Smooth muscle cell (in vitro differentiated cells): ENCODE data around the gene PLOD3. TPM values are rescaled to one million over a fixed set of nuclear protein-coding genes. Genes with fewer than 3 reads are reported as not detected.

Experiments
- DNase-seq: peaks from one replicate; lab custom pipeline; 2025; ENCODE audit not compliant: unreplicated experiment; lab: John Stamatoyannopoulos, UW
- H2AFZ ChIP-seq: fragments of 200-600 bp; sonication (generic); 2 replicates; pipeline ENCODE4 v1.6.0; 2016; ENCODE audit warnings: antibody characterized with exemption, low read depth, mild to moderate bottlenecking
- H3F3A ChIP-seq: fragments of 200-600 bp; sonication (generic); 2 replicates; pipeline ENCODE4 v1.6.0; 2017; ENCODE audit warnings: antibody characterized with exemption, low read depth
- H3K27ac ChIP-seq: fragments of 200-600 bp; sonication (generic); 2 replicates; pipeline ENCODE4 v1.5.1; 2016; ENCODE audit warnings: low read depth, mild to moderate bottlenecking
- H3K27me3 ChIP-seq: fragments of 200-600 bp; sonication (generic); 2 replicates; pipeline ENCODE4 v1.6.1; 2016; ENCODE audit warnings: low read depth, mild to moderate bottlenecking
- H3K36me3 ChIP-seq: fragments of 200-600 bp; sonication (generic); 2 replicates; pipeline ENCODE4 v1.5.1; 2016; ENCODE audit warnings: low read depth
- H3K4me1 ChIP-seq: fragments of 200-600 bp; sonication (generic); 2 replicates; pipeline ENCODE4 v1.5.1; 2016; ENCODE audit warnings: low read depth
- H3K4me2 ChIP-seq: fragments of 200-600 bp; sonication (generic); 2 replicates; pipeline ENCODE4 v1.6.0; 2016; ENCODE audit warnings: mild to moderate bottlenecking
- H3K4me3 ChIP-seq: fragments of 200-600 bp; sonication (generic); 2 replicates; pipeline ENCODE4 v1.5.1; 2016; ENCODE audit warnings: mild to moderate bottlenecking
- H3K79me2 ChIP-seq: fragments of 200-600 bp; sonication (generic); 2 replicates; pipeline ENCODE4 v1.6.0; 2016; ENCODE audit warnings: low read depth, mild to moderate bottlenecking
- H3K9ac ChIP-seq: fragments of 200-600 bp; sonication (generic); 2 replicates; pipeline ENCODE4 v1.6.0; 2016; ENCODE audit warnings: low read depth
- H3K9me3 ChIP-seq: fragments of 200-600 bp; sonication (generic); replicated peaks from 2 replicates; pipeline ENCODE4 v1.5.1; 2016; ENCODE audit warnings: low read depth
- H4K20me1 ChIP-seq: fragments of 200-600 bp; sonication (generic); 2 replicates; pipeline ENCODE4 v1.6.0; 2016; ENCODE audit warnings: low read depth
- WGBS: methylation state at CpG from one replicate; pipeline ENCODE4 v1.1.7; 2016; ENCODE audit warnings: low lambda C conversion rate; 5-methylcytosine and 5-hydroxymethylcytosine counted together
- polyA plus RNA-seq: library from polyadenylated mRNA; unstranded; fragments of >200 nt; fragmentation: Nextera tagmentation; extraction: Ambion mirVana; gene quantifications from 2 replicates; pipeline ENCODE4 v1.2.1, GENCODE V29; 2016
- total RNA-seq: library from RNA; depleted of rRNA; stranded (reverse); fragments of >200 nt; gene quantifications from 2 replicates; pipeline ENCODE4 v1.2.3, GENCODE V29; 2014
- TF ChIP-seq, protein P1 (sequence below): fragments of 200-600 bp; sonication (generic); IDR thresholded peaks from 2 replicates; pipeline ENCODE4 v1.5.1; 2017; ENCODE audit warnings: borderline replicate concordance, mild to moderate bottlenecking, antibody characterized with exemption; ENCODE audit not compliant: insufficient read depth, poor library complexity, severe bottlenecking

Gene PLOD3
- total and polyA plus RNA-seq, 2 experiments from 2014 or later, result 58.4 to 168 TPM

DNA sequence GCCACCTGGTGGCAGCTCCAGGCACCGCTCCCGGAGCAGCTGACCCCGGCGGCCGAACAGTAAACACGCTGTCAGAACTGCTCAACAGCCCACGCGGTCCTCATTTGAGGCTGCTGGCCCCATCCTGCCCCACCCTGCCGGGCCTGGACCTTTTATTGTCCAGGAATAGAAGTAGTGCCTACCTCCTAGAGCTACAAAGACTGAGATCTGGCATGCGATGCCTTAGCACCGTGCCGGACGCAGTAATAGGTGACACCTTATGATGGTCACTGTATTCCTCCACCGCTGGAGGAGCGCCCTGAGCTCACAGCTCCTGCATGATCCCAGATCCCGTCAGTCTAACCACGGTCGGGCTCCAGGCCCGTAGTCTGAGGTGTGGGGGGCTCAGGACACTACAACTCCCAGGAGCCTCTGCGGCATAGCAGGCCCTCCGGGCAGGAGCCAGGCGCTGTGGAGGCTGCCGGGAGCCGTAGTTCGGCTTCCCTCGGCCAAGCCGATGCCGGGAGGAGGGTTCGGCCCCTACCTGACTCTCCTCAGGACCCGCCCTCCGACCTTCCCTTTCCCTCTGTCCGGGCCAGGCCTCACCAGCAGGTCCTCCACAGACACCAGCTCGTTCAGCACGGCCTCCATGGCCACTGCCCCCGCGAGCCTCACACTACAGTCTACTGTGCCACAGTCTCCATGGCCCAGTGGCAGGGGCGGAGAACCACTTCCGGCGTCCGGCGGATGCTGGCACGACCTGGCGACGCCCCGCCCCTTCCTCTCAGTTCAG, 27.2 kb upstream of the PLOD3 start, which contains the start of gene FIS1:
Gene FIS1 (minus strand): TSS at position 707 of the 772 bp plus-strand sequence. CDS start 77 bp downstream, at position 630.
- Histone ChIP-seq H3F3A (peaks cover 8% of the 10 kb centered on the region), H2AFZ (peak within 1 kb of the TSS; percentile 51), H3K9ac (peak within 1 kb of the TSS; percentile 81), H3K79me2 (peaks cover 53% of the 10 kb centered on the region), H3K27me3 (no peaks in the 10 kb centered on the region), H3K27ac (peak within 1 kb of the TSS; percentile 89), H4K20me1 (peaks cover 14% of the 10 kb centered on the region), H3K4me1 (no peaks in the 10 kb centered on the region), H3K4me2 (peak within 1 kb of the TSS; percentile 94), H3K4me3 (peak within 1 kb of the TSS; percentile 82), H3K36me3 (no peaks in the 10 kb centered on the region), H3K9me3 (no peaks in the 10 kb centered on the region)
- DNase-seq, result peak; percentile 83
- TF ChIP-seq, protein P1, sequence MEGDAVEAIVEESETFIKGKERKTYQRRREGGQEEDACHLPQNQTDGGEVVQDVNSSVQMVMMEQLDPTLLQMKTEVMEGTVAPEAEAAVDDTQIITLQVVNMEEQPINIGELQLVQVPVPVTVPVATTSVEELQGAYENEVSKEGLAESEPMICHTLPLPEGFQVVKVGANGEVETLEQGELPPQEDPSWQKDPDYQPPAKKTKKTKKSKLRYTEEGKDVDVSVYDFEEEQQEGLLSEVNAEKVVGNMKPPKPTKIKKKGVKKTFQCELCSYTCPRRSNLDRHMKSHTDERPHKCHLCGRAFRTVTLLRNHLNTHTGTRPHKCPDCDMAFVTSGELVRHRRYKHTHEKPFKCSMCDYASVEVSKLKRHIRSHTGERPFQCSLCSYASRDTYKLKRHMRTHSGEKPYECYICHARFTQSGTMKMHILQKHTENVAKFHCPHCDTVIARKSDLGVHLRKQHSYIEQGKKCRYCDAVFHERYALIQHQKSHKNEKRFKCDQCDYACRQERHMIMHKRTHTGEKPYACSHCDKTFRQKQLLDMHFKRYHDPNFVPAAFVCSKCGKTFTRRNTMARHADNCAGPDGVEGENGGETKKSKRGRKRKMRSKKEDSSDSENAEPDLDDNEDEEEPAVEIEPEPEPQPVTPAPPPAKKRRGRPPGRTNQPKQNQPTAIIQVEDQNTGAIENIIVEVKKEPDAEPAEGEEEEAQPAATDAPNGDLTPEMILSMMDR, result peak; percentile 84
- WGBS, result 1% methylated on average over 44 of the region's 45 CpGs

DNA sequence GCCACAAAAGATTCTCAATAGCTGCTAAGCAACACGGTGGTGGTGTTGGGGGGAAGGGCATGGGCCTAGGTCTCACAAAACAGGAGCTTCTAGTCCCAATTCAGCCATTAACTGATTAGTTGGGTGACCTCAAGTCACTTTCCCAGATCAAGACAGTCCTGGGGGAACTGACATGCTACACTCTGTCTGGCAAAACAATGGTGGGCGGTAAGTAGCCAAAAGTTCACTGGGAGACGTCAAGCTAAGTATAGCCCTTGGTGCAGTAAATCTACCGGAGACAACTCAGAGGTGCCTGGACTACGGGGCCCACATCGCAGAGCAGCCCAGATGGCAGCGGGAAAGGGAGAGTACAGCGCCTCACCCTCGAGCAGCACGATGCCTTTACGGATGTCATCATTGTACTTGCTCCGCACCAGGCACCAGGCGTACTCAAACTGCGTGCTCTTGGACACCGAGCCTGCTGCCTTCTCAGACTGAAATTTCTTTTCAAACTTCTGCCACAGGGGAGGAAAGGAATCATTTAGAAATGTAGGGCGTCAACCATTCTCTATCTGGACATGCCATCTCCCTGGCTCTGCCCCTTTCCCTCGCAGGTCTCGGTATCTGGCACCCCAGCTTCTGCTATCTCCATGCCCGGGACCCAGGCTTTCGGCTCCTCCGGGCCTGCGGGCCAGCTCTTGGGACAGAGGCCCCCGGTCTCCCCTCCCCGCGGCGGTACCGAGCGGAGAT, 26.4 kb upstream of the PLOD3 start:
- TF ChIP-seq, protein P1, result no peak
- Histone ChIP-seq H3K9me3 (no peaks in the 10 kb centered on the region), H4K20me1 (peaks cover 14% of the 10 kb centered on the region), H3K36me3 (no peaks in the 10 kb centered on the region), H3K27me3 (no peaks in the 10 kb centered on the region), H3K79me2 (peaks cover 46% of the 10 kb centered on the region), H3F3A (peaks cover 8% of the 10 kb centered on the region), H3K27ac (peak overlapping the region; percentile 89), H3K4me2 (peak overlapping the region; percentile 94), H3K4me1 (no peaks in the 10 kb centered on the region), H3K4me3 (peak overlapping the region; percentile 82), H3K9ac (peak overlapping the region; percentile 81), H2AFZ (no peak overlapping the region)
- 40% methylated on average over 28 of the region's 28 CpGs for WGBS
- no peak for DNase-seq

DNA sequence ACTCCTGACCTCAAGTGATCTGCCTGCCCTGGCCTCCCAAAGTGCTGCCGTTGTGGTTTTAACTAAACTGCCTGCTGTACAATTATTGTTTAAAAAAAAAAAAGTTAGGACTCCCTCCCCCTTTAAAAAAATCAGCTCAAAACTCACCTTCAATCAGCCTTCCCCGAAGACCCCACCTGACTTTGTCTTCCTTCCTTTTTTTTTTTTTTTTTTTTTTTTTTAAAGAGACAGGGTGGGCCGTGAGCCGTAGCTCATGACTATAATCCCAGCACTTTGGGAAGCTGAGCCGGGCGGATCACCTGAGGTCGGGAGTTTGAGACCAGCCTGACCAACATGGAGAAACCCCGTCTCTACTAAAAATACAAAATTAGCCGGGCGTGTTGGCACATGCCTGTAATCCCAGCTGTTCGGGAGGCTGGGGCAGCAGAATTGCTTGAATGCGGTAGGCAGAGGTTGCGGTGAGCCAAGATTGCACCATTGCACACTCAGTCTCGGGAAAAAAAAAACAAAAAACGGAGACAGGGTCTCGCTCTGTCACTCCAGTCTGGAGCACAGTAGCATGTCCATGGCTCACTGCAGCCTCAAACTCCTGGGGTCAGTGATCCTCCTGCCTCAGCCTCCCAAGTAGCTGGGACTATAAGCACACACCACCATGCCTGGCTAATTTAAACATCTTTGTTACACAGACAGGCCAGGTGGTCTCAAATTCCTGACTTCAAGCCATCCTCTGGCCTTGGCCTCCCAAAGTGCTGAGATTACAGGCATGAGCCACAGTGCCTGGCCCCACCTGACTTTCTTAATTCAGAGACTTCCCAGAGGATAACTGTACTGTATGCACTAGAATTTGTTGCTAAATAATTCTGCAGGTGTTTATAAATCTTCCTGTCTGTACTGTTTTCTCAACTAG, 24.3 kb upstream of the PLOD3 start:
- Histone ChIP-seq H3K36me3 (no peaks in the 10 kb centered on the region), H3K4me2 (no peak overlapping the region), H3K79me2 (peaks cover 34% of the 10 kb centered on the region)

More for the DNA sequence above, 24.3 kb upstream of the PLOD3 start:
- Histone ChIP-seq H3K4me3 (no peak overlapping the region), H2AFZ (no peak overlapping the region), H3K4me1 (no peaks in the 10 kb centered on the region), H3K27me3 (no peaks in the 10 kb centered on the region), H3K9me3 (no peaks in the 10 kb centered on the region), H3K9ac (no peak overlapping the region), H3F3A (peaks cover 6% of the 10 kb centered on the region), H4K20me1 (peaks cover 8% of the 10 kb centered on the region), H3K27ac (no peak overlapping the region)
- TF ChIP-seq, protein P1, result no peak
- no peak for DNase-seq
- WGBS, result 84% methylated on average over 16 of the region's 16 CpGs
